Measurements from ENCODE around the gene CD82. TPM values are rescaled to one million over a fixed set of nuclear protein-coding genes. Genes with fewer than 3 reads are reported as not detected.

Gene CD82
- total and polyA plus RNA-seq, 12 donors = 18.5 to 70.4 (median 35.2) TPM

DNA sequence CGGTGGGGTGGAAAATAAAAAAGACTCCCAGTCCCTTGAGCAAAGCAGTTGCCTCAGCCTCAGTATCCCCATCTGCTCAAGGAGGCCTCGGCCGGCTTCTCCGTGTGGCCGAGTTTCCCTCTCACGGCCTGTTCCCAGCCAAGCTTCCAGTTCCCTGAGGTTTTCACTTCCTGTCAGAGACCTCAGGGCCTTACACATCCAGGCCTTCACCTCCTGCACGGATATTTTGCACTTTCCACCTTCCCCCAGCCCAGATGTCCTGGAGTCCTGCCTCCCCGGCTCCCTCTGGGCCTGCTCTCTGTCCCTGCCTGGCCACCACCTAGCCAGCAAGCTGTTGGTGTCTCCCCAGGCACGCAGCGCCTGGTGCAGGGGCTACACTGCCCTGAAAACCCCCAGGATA is 41.1 kb upstream of the CD82 start:
- H3K36me3 ChIP-seq = no peaks in the 10 kb centered on the region
- peaks cover 0 to 56% (median 25%) of the 10 kb centered on the region in 9 donors for H3K4me1 ChIP-seq
- H3K4me3 ChIP-seq = no peak overlapping the region
- peaks cover 0 to 4% (median 0%) of the 10 kb centered on the region in 7 donors for H3K27me3 ChIP-seq
- TF ChIP-seq CTCF (IDR thresholded peaks at IDR 0.05) = no peak
- 53 to 56% methylated on average over 10 of the region's 10 CpGs for WGBS, 2 donors
- DNase-seq = no peak
- ATAC-seq = peak in 3 of 8 donors; percentile 18 to 34 (median 18)
- no peaks in the 10 kb centered on the region for H3K9me3 ChIP-seq
- intact Hi-C loops (cut with DNase I) = no loop called here
- peak overlapping the region in 2 of 10 donors; percentile 1 to 4 for H3K27ac ChIP-seq

GRCh38 chr11:44524751-44525201 is 40.7 kb upstream of the CD82 start:
- Histone ChIP-seq H3K9me3 (no peaks in the 10 kb centered on the region), H3K27ac (peak overlapping the region in 2 of 10 donors; percentile 1 to 4), H3K4me1 (peaks cover 0 to 52% (median 25%) of the 10 kb centered on the region in 9 donors), H3K4me3 (no peak overlapping the region), H3K27me3 (peaks cover 0 to 4% (median 0%) of the 10 kb centered on the region in 7 donors), H3K36me3 (no peaks in the 10 kb centered on the region)
- 61 to 69% methylated on average over 12 of the region's 12 CpGs for WGBS, 2 donors
- ATAC-seq (peak in 6 of 8 donors; percentile 4 to 51 (median 20)), DNase-seq (peak in 1 of 2 donors; percentile 42)
- no peak for TF ChIP-seq CTCF (IDR thresholded peaks at IDR 0.05)
- intact Hi-C loops (cut with DNase I) = no loop called here

GRCh38 chr11:44525473-44526252 is 39.8 kb upstream of the CD82 start:
- Histone ChIP-seq H3K9me3 (no peaks in the 10 kb centered on the region), H3K27me3 (peaks cover 0 to 4% (median 0%) of the 10 kb centered on the region in 7 donors), H3K4me3 (no peak overlapping the region), H3K4me1 (peaks cover 0 to 43% (median 26%) of the 10 kb centered on the region in 9 donors), H3K36me3 (no peaks in the 10 kb centered on the region), H3K27ac (peak overlapping the region in 1 of 10 donors; percentile 1)
- no peak for TF ChIP-seq CTCF (IDR thresholded peaks at IDR 0.05)
- ATAC-seq (no peak), DNase-seq (peak in 1 of 2 donors; percentile 23)
- intact Hi-C loops (cut with DNase I) = no loop called here
- WGBS, 2 donors = 86 to 89% methylated on average over 20 of the region's 20 CpGs

- ATAC-seq = no peak
- intact Hi-C loops (cut with DNase I) = no loop called here
These were observed 39.0 kb upstream of the CD82 start for GRCh38 chr11:44526438-44526837.

More at GRCh38 chr11:44526438-44526837, 39.0 kb upstream of the CD82 start:
- Histone ChIP-seq H3K36me3 (no peaks in the 10 kb centered on the region), H3K27me3 (peaks cover 0 to 4% (median 0%) of the 10 kb centered on the region in 7 donors), H3K27ac (no peak overlapping the region), H3K4me3 (no peak overlapping the region), H3K9me3 (no peaks in the 10 kb centered on the region), H3K4me1 (peaks cover 0 to 43% (median 25%) of the 10 kb centered on the region in 9 donors)
- TF ChIP-seq CTCF (IDR thresholded peaks at IDR 0.05) = no peak
- 70 to 77% methylated on average over 12 of the region's 12 CpGs for WGBS, 2 donors
- DNase-seq = no peak

Measured in heart right ventricle (tissue), 16 donors.